Activated CD4-positive, alpha-beta T cell treated with anti-CD3 and anti-CD28 coated beads for 4 hours (primary cell): ENCODE measurements around the gene CADPS.

Experiments
- DNase-seq, 2 donors: peaks; one replicate each; pipeline ENCODE4 v3.0.0-alpha.2; 2020

The CADPS gene

GRCh38 chr3:62732183-62732904 lies 142.9 kb downstream of the CADPS start:
- no peak for DNase-seq

- DNase-seq, result no peak
Observed at GRCh38 chr3:62727981-62728380, 147.2 kb downstream of the CADPS start.

GRCh38 chr3:62727536-62727935 lies 147.7 kb downstream of the CADPS start:
- no peak for DNase-seq

- DNase-seq, result no peak
Observed at GRCh38 chr3:62724503-62724902, 150.7 kb downstream of the CADPS start.

- DNase-seq, result no peak
Observed at GRCh38 chr3:62723914-62724217, 151.3 kb downstream of the CADPS start.

GRCh38 chr3:62723166-62723913 lies 151.9 kb downstream of the CADPS start:
- no peak for DNase-seq

- no peak for DNase-seq
Observed at GRCh38 chr3:62722344-62722743, 152.9 kb downstream of the CADPS start.

DNA sequence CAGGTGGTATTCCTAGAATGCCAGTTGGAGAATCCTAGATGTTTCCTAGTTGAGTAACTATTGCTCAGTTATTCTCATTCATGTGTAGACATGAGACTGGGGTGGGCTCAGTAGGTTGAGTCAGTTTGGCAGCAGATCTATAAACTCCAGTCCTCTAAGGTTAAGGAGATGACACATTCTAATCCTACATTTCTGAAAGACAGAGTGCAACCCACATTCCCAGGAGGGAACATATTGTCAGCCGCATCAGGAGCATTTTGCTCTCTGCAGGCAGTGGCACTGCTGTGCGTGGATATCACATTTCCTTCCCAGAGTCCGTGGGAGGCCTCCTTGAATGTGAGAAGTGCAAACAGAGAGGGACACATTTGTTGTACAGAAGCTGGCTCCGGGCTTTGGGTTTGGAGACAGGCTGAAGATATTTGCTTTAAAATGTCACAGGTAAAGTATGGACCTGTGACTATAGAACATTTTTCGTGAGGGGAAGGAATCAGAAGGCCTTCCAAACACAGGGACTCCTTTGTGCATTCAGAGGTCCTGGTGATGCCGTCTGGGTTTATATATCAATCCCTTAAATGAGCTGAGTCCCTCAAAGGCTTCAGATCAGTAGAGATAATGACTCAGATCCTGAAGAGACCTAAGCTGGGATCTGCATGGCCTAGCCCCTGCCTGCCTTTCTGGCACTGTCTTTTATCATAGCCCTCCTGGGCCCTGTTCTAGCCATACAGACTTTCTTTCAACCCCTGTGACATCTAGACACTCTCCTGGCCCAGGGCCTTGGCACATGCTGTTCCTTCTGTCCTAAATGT lies 156.5 kb downstream of the CADPS start:
- DNase-seq, result no peak

- DNase-seq, result no peak
Observed at GRCh38 chr3:62718011-62718410, 157.2 kb downstream of the CADPS start.

GRCh38 chr3:62712746-62713145 lies 162.5 kb downstream of the CADPS start:
- no peak for DNase-seq

DNA sequence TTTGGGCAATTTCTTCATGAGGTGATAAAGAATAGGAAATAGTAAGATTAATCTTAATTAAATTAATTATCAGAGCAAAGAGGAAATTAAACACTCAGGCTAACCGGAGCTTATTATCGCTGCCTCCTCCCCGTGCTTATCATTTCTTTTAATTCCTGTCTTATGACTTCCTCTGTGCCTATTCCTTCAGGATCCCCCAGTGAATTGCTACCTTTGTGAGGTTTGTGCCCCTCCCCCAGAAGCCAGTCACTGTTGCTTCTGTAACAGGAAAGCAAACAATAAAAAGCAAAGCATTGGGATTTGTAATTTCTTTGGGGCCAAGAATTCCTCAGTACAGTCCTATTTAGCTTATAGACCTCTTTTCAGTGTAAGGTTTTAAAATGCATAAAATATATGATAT lies 164.5 kb downstream of the CADPS start:
- DNase-seq, result no peak

- no peak for DNase-seq
Observed at GRCh38 chr3:62708638-62709373, 166.4 kb downstream of the CADPS start.

DNA sequence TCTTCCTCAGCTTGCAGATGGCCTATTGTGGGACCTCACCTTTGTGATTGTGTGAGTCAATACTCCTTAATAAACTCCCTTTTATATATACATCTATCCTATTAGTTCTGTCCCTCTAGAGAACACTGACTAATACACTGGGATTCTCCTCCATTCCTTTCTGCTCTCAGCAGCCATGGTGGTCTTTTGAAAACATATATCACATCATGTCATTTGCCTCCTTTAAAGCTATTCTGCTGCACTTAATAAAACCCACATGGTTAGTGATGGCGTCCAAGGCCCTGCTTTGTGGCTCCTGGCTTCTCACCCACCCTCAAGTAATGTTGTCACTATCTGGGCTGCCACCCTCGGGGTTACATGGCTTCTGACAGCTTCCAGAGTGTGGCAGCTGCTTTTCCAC lies 169.5 kb downstream of the CADPS start:
- no peak for DNase-seq

DNA sequence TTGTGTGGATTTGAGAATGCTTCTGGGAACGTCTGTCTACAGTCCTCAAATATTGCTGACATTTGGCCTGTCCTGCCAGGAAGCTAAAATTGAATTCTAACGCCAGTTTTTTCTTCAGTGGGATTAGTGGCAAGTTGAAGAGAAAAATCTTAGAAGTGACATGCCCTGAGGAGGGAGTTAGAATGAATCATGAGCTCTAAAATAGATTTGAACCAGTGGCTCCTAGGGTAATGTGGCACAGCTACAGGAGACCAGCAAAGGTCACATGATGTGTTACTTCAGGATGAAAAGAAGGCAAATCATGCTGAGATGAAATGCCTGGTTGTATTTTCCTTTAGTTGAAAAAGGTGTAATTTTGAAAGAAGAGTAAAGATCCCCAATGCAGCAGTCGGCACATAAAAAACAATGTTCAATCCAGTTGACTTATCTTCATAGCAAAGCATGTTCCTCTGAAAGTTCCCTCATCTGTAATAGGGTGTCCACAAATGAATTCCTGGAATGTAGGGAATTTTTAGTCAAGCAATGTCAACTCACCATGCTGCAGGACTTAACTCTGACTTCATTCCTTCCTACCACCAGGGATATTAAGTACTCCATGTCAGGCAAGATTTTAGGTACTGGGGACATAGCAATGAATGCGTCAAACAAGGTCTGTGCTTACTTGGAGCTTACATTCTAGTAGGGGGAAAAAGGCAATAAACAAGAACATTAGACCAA lies 171.6 kb downstream of the CADPS start:
- no peak for DNase-seq

DNA sequence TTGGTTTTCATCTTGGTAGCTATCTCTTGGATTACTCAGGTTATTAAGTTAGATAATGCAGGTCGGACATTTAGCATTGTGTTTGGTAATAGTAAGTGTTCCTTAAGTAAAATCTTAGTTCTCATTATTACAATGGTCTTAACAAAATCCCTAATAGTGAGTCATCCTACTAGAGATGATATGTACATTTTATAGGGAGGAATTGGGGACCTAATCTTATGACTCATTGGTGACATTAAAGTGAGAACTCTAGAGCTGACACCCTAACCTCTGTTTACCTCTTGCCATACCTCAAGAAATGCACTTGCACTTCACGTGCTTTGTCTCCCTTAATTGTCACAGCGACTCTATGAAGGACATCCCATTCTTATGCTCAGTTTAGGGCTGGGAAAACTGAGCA lies 174.9 kb downstream of the CADPS start:
- DNase-seq, result no peak

GRCh38 chr3:62699728-62700127 lies 175.5 kb downstream of the CADPS start:
- DNase-seq, result no peak

GRCh38 chr3:62696011-62696410 lies 179.2 kb downstream of the CADPS start:
- no peak for DNase-seq

GRCh38 chr3:62688812-62689211 lies 186.4 kb downstream of the CADPS start:
- DNase-seq, result no peak

- DNase-seq, result no peak
Observed at GRCh38 chr3:62688050-62688449, 187.2 kb downstream of the CADPS start.

- DNase-seq, result no peak
Observed at GRCh38 chr3:62686503-62687294, 188.5 kb downstream of the CADPS start.

DNA sequence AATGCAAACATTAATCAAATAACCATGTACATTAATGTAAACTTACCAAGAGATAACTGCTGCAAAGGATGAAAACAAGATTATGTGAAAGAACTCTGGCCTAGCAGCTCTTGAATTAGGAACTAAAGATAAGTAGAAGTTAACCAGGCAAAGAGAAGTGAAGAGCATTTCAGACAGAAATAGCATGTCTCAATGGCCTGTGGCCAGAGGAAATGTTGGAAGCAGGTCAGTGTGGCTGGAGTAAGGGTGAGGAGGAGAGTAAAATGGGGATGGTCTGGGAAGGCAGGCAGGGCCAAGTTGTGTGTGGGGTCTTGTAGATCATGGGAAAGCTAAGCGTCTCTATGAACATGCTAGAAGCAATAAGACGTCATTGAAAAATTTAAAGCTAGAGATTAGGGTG lies 192.4 kb downstream of the CADPS start:
- DNase-seq, result no peak

GRCh38 chr3:62679988-62680387 lies 195.2 kb downstream of the CADPS start:
- no peak for DNase-seq
